KMS-11 (cell line): ENCODE measurements around the gene OR2AJ1.

Experiments used
- H2AFZ ChIP-seq: fragments of 200-600 bp; sonication (generic); 2 replicates; pipeline ENCODE4 v1.6.1; 2016; ENCODE audit warnings: antibody characterized with exemption, mixed run types, low read depth
- H3K27ac ChIP-seq: fragments of 200-600 bp; sonication (generic); 2 replicates; pipeline ENCODE4 v1.6.1; 2016; ENCODE audit warnings: mild to moderate bottlenecking, mixed run types
- H3K27me3 ChIP-seq: fragments of 200-600 bp; sonication (generic); 2 replicates; pipeline ENCODE4 v1.6.1; 2017; ENCODE audit warnings: mild to moderate bottlenecking, low read depth, mixed run types, moderate library complexity; ENCODE audit not compliant: insufficient read depth
- H3K36me3 ChIP-seq: fragments of 200-600 bp; sonication (generic); 2 replicates; pipeline ENCODE4 v1.6.1; 2017; ENCODE audit warnings: mild to moderate bottlenecking, mixed run types; ENCODE audit not compliant: insufficient read depth
- H3K4me1 ChIP-seq: fragments of 200-600 bp; sonication (generic); 2 replicates; pipeline ENCODE4 v1.6.1; 2016; ENCODE audit warnings: mild to moderate bottlenecking, low read depth, mixed run types; ENCODE audit not compliant: poor library complexity, severe bottlenecking
- H3K4me2 ChIP-seq: fragments of 200-600 bp; sonication (generic); 2 replicates; pipeline ENCODE4 v1.7.0; 2016; ENCODE audit warnings: mild to moderate bottlenecking, mixed run types
- H3K4me3 ChIP-seq: fragments of 200-600 bp; sonication (generic); IDR thresholded peaks from 2 replicates; pipeline ENCODE4 v1.6.1; 2017; ENCODE audit warnings: low read depth, low read length, mixed read lengths; ENCODE audit not compliant: insufficient read depth
- H3K79me2 ChIP-seq: fragments of 200-600 bp; sonication (generic); 2 replicates; pipeline ENCODE4 v1.6.1; 2016; ENCODE audit warnings: low read depth, mixed run types; ENCODE audit not compliant: insufficient read depth
- H3K9ac ChIP-seq: fragments of 200-600 bp; sonication (generic); 2 replicates; pipeline ENCODE4 v1.6.1; 2016; ENCODE audit warnings: mild to moderate bottlenecking, mixed run types
- H4K20me1 ChIP-seq: fragments of 200-600 bp; sonication (generic); 2 replicates; pipeline ENCODE4 v1.6.1; 2016; ENCODE audit warnings: mild to moderate bottlenecking, mixed run types; ENCODE audit not compliant: insufficient read depth
- CTCF ChIP-seq: fragments of 200-600 bp; sonication (generic); conservative IDR thresholded peaks from 2 replicates; pipeline ENCODE4 v1.6.1; 2017; ENCODE audit warnings: low read depth, mild to moderate bottlenecking, antibody characterized with exemption, low read length, moderate library complexity, mixed read lengths

OR2AJ1 gene

DNA sequence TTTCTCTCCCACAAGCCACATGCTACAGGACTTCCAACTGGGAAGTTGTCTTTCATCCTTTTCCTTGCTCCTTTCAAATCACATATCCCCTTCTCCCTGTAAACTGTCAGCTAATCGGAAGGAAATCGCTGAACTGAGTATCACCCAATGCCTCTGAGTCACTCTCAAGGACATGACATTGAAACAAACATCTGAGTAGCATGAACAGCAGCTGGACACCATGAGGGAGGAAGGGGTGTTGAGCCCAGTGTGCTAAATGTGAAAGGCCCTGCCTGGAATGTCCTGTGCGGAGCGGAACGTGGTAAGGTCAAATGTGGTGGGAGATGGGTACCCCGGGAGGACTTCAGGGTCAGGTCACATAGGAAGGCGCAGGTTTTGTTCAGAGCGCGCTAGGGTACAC, at the start of gene OR2AJ1:
Gene OR2AJ1, plus strand, starts transcription at position 22 of the 400 bp plus-strand sequence. CDS start 8,880 bp downstream, outside the sequence.
- H3K9ac ChIP-seq, result no peak within 1 kb of the TSS
- TF ChIP-seq CTCF, result no peak
- H3K27me3 ChIP-seq, result no peaks in the 10 kb centered on the region
- no peaks in the 10 kb centered on the region for H3K4me1 ChIP-seq
- H3K4me3 ChIP-seq, result no peak within 1 kb of the TSS
- H3K4me2 ChIP-seq, result no peak within 1 kb of the TSS
- no peak within 1 kb of the TSS for H3K27ac ChIP-seq
- H2AFZ ChIP-seq, result no peak within 1 kb of the TSS
- H3K79me2 ChIP-seq, result no peaks in the 10 kb centered on the region
- H4K20me1 ChIP-seq, result no peaks in the 10 kb centered on the region
- H3K36me3 ChIP-seq, result no peaks in the 10 kb centered on the region

- TF ChIP-seq CTCF, result no peak
- H3K36me3 ChIP-seq, result no peaks in the 10 kb centered on the region
- no peak overlapping the region for H3K4me2 ChIP-seq
- H3K27ac ChIP-seq, result no peak overlapping the region
- H3K79me2 ChIP-seq, result no peaks in the 10 kb centered on the region
- H2AFZ ChIP-seq, result no peak overlapping the region
- H3K9ac ChIP-seq, result no peak overlapping the region
- H3K4me3 ChIP-seq, result no peak overlapping the region
- H3K4me1 ChIP-seq, result no peaks in the 10 kb centered on the region
- H3K27me3 ChIP-seq, result no peaks in the 10 kb centered on the region
- H4K20me1 ChIP-seq, result no peaks in the 10 kb centered on the region
Observed at GRCh38 chr1:247883346-247883745, 41.3 kb upstream of the OR2AJ1 start.

DNA sequence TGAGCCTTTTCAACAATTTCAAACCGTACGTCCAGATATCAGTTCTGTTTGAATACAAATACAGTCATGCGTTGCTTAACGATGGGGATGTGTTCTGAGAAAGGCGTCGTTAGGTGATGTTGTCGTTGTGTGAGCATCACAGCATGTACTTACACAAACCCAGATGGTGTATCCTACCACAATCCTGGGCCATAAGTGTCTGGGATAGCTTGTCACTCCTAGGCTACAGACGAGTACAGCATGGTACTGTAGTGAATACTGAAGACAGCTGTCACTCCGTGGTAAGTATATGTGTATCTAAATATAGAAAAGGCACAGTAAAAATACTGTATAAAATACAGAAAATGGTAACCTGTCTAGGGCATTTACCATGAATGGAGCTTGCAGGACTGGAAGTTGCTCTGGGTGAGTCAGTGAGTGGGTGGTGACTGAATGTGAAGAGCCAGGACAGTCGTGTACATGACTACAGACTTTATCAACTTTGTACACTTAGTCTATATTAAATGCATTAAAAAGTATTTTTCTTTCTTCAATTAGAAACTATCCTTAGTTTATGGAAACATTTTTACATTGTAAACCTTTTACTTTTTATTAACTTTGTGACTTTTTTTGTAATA, 39.8 kb upstream of the OR2AJ1 start:
- Histone ChIP-seq H3K27me3 (no peaks in the 10 kb centered on the region), H3K27ac (no peak overlapping the region), H3K4me3 (no peak overlapping the region), H2AFZ (no peak overlapping the region), H3K9ac (no peak overlapping the region), H3K4me1 (no peaks in the 10 kb centered on the region), H3K36me3 (no peaks in the 10 kb centered on the region), H3K4me2 (no peak overlapping the region), H4K20me1 (no peaks in the 10 kb centered on the region), H3K79me2 (no peaks in the 10 kb centered on the region)
- TF ChIP-seq CTCF, result no peak

DNA sequence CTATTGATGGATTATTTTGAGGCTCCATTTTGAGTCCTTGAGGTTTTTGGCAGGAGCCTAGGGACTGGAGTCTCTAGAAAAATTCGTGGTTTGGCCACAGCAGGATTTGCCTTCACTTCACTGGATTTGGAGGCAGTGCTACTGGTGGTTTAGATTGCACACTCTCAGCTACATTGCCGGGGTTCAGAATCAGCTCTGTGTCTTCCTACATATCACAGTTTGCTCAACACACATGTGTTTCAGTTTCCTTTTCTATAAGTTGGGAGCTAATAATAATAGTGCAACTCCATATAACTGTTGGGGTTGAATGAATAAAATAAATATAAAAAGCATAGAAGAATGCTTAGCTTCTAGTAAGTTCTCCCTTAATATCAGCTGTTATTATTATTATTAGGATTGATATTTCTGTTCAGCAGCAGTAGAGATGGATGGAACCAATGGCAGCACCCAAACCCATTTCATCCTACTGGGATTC, 29.5 kb upstream of the OR2AJ1 start, which contains the start of gene OR2W3:
Gene OR2W3, plus strand, starts transcription at position 425 of the 475 bp plus-strand sequence. Its CDS starts 0 bp downstream, at position 425.
- H3K4me3 ChIP-seq, result no peak within 1 kb of the TSS

More for the DNA sequence above, 29.5 kb upstream of the OR2AJ1 start, which contains the start of gene OR2W3:
- Histone ChIP-seq H3K27ac (no peak within 1 kb of the TSS), H3K4me2 (no peak within 1 kb of the TSS), H2AFZ (no peak within 1 kb of the TSS), H4K20me1 (no peaks in the 10 kb centered on the region), H3K4me1 (no peaks in the 10 kb centered on the region), H3K36me3 (no peaks in the 10 kb centered on the region), H3K9ac (no peak within 1 kb of the TSS), H3K79me2 (no peaks in the 10 kb centered on the region), H3K27me3 (no peaks in the 10 kb centered on the region)
- no peak for TF ChIP-seq CTCF
